DOHH2 (cell line): ENCODE measurements around the gene TDRD9.

Experiments used
- H3F3A ChIP-seq: fragments of 200-600 bp; sonication (generic), shearing (Covaris generic); 2 replicates; pipeline ENCODE4 v1.6.0; 2016; ENCODE audit warnings: antibody characterized with exemption, mild to moderate bottlenecking; ENCODE audit not compliant: control insufficient read depth, insufficient read depth
- H3K27ac ChIP-seq: fragments of 200-600 bp; sonication (generic); 2 replicates; pipeline ENCODE4 v1.5.1; 2014; ENCODE audit warnings: low read depth, mild to moderate bottlenecking, low read length, moderate library complexity
- H3K27me3 ChIP-seq: fragments of 200-600 bp; sonication (generic); 2 replicates; pipeline ENCODE4 v1.6.1; 2014; ENCODE audit warnings: mild to moderate bottlenecking, low read length, mixed read lengths; ENCODE audit not compliant: control insufficient read depth
- H3K36me3 ChIP-seq: fragments of 200-600 bp; sonication (generic); 2 replicates; pipeline ENCODE4 v1.6.1; 2014; ENCODE audit warnings: mild to moderate bottlenecking, low read length, moderate library complexity, mixed read lengths; ENCODE audit not compliant: control insufficient read depth
- H3K4me1 ChIP-seq: fragments of 200-600 bp; sonication (generic); 2 replicates; pipeline ENCODE4 v1.6.1; 2014; ENCODE audit warnings: mild to moderate bottlenecking, low read length, mixed read lengths; ENCODE audit not compliant: control insufficient read depth
- H3K4me2 ChIP-seq: fragments of 200-600 bp; sonication (generic); 2 replicates; pipeline ENCODE4 v1.6.0; 2014; ENCODE audit warnings: mild to moderate bottlenecking, low read length, moderate library complexity
- H3K4me3 ChIP-seq: fragments of 200-600 bp; sonication (generic); 2 replicates; pipeline ENCODE4 v1.5.1; 2014; ENCODE audit warnings: mild to moderate bottlenecking, low read length, mixed read lengths
- H3K79me2 ChIP-seq: fragments of 200-600 bp; sonication (generic); 2 replicates; pipeline ENCODE4 v1.6.1; 2014; ENCODE audit warnings: mild to moderate bottlenecking, low read length, mixed read lengths; ENCODE audit not compliant: control insufficient read depth
- H3K9me2 ChIP-seq: fragments of 200-600 bp; sonication (generic); replicated peaks from 2 replicates; pipeline ENCODE4 v1.6.1; 2014; ENCODE audit warnings: mild to moderate bottlenecking, low read length, mixed read lengths; ENCODE audit not compliant: control insufficient read depth
- H3K9me3 ChIP-seq: fragments of 200-600 bp; sonication (generic); 2 replicates; pipeline ENCODE4 v1.6.1; 2014; ENCODE audit warnings: antibody characterized with exemption, low read length, mixed read lengths; ENCODE audit not compliant: control insufficient read depth, insufficient read depth
- H4K20me1 ChIP-seq: fragments of 200-600 bp; sonication (generic); 2 replicates; pipeline ENCODE4 v1.6.0; 2014; ENCODE audit warnings: low read depth, mild to moderate bottlenecking, antibody characterized with exemption, low read length, moderate library complexity; ENCODE audit not compliant: control insufficient read depth, insufficient read depth
- EZH2phosphoT487 ChIP-seq: fragments of 200-600 bp; sonication (generic); IDR thresholded peaks from 2 replicates; pipeline ENCODE4 v1.6.1; 2017; ENCODE audit warnings: borderline replicate concordance, mild to moderate bottlenecking, antibody characterized with exemption, low read length, moderate library complexity, mixed read lengths
- TF ChIP-seq, protein P1 (sequence below): fragments of 200-600 bp; sonication (generic); IDR thresholded peaks from one replicate; pipeline ENCODE4 v1.5.1; 2014; ENCODE audit warnings: antibody characterized with exemption, mild to moderate bottlenecking, low read depth, low read length; ENCODE audit not compliant: poor library complexity, severe bottlenecking

The TDRD9 gene

DNA sequence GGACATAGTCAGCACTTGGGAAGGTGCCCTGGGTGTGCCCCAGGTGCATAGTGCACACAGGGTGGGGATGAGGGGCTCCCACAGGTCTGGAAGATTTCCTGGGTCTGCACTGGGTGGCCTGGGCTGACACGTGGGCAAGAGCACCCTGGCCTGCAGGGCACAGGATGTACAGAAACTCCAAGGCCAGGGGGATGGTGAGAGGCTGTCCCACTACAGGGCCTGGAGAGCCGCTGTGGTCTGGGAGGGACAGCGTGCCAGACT lies 45.1 kb upstream of the TDRD9 start:
- Histone ChIP-seq H3K79me2 (no peaks in the 10 kb centered on the region), H3K4me1 (0 out of 2 replicates have a peak, but pooled peaks cover 4% of the 10 kb centered on the region), H3K9me2 (no peaks in the 10 kb centered on the region), H4K20me1 (no peaks in the 10 kb centered on the region), H3K27ac (no peak overlapping the region), H3K27me3 (peaks cover 7% of the 10 kb centered on the region), H3F3A (no peaks in the 10 kb centered on the region), H3K4me3 (no peak overlapping the region), H3K36me3 (no peaks in the 10 kb centered on the region), H3K9me3 (no peaks in the 10 kb centered on the region), H3K4me2 (no peak overlapping the region)
- TF ChIP-seq, protein P1, sequence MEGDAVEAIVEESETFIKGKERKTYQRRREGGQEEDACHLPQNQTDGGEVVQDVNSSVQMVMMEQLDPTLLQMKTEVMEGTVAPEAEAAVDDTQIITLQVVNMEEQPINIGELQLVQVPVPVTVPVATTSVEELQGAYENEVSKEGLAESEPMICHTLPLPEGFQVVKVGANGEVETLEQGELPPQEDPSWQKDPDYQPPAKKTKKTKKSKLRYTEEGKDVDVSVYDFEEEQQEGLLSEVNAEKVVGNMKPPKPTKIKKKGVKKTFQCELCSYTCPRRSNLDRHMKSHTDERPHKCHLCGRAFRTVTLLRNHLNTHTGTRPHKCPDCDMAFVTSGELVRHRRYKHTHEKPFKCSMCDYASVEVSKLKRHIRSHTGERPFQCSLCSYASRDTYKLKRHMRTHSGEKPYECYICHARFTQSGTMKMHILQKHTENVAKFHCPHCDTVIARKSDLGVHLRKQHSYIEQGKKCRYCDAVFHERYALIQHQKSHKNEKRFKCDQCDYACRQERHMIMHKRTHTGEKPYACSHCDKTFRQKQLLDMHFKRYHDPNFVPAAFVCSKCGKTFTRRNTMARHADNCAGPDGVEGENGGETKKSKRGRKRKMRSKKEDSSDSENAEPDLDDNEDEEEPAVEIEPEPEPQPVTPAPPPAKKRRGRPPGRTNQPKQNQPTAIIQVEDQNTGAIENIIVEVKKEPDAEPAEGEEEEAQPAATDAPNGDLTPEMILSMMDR: no peak
- no peak for TF ChIP-seq EZH2phosphoT487

DNA sequence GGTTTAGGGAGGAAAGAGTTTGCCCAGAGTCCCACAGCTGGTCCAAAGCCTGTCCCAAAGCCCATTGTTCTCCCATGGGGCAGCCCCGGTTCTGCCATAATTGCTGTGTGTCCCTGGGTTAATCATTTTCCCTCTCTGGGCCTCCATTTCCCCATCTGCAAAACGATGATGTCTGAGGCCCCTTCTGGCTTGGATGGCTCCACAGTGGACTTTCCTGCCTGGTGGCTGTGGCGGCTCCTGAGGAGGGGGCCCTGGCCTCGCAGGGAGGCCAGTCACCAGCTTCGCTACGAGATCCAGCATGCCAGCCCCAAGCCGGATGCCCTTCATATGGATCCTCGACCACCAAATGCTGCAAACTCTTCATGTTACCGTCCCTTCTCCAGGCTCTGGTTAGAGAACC lies 43.4 kb upstream of the TDRD9 start:
- Histone ChIP-seq H3K4me1 (0 out of 2 replicates have a peak, but pooled peaks cover 4% of the 10 kb centered on the region), H3K27ac (no peak overlapping the region)

DNA sequence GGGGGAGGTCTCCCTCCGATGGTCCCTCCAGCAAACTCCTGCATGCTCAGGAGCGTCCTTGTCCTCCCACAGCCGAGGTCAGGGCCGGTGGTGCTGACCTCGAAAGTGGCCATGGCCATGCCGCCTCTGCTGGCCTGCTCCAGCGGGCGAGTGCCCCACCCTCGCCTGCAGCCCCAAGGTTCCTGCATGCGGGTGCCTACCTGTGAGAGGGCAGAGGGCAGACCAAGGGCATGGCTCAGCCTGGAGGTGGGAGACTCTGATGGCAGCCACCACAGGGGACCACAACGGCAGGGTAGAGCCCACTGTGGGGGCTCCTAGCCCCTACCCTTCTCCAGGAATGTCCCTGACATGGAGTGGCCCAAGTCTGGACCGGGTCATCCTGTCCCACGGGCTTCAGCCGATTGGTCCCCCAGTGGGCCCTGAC lies 42.7 kb upstream of the TDRD9 start:
- no peaks in the 10 kb centered on the region for H4K20me1 ChIP-seq
- no peak overlapping the region for H3K27ac ChIP-seq
- H3K4me3 ChIP-seq: no peak overlapping the region
- H3K4me1 ChIP-seq: no peaks in the 10 kb centered on the region
- H3K79me2 ChIP-seq: no peaks in the 10 kb centered on the region
- H3K9me2 ChIP-seq: no peaks in the 10 kb centered on the region
- TF ChIP-seq, protein P1: no peak
- no peak for TF ChIP-seq EZH2phosphoT487
- no peaks in the 10 kb centered on the region for H3K9me3 ChIP-seq
- peaks cover under 1% of the 10 kb centered on the region; the same call in 1 of the 2 replicates for H3K27me3 ChIP-seq
- no peaks in the 10 kb centered on the region for H3K36me3 ChIP-seq
- H3F3A ChIP-seq: no peaks in the 10 kb centered on the region
- no peak overlapping the region for H3K4me2 ChIP-seq

More for the DNA sequence above, 43.4 kb upstream of the TDRD9 start:
- Histone ChIP-seq H3K9me2 (no peaks in the 10 kb centered on the region), H3K27me3 (peaks cover 7% of the 10 kb centered on the region), H3F3A (no peaks in the 10 kb centered on the region), H3K79me2 (no peaks in the 10 kb centered on the region), H3K36me3 (no peaks in the 10 kb centered on the region), H3K9me3 (no peaks in the 10 kb centered on the region), H3K4me2 (no peak overlapping the region), H4K20me1 (no peaks in the 10 kb centered on the region), H3K4me3 (no peak overlapping the region)
- TF ChIP-seq, protein P1: no peak
- TF ChIP-seq EZH2phosphoT487: no peak
